AG08395 (cell line): ENCODE results near the gene MS4A15.

ENCODE experiments used
- DNase-seq: peaks from one replicate; pipeline ENCODE4 v3.0.0; 2012; ENCODE audit warnings: mixed read lengths, low spot score

MS4A15 gene

DNA sequence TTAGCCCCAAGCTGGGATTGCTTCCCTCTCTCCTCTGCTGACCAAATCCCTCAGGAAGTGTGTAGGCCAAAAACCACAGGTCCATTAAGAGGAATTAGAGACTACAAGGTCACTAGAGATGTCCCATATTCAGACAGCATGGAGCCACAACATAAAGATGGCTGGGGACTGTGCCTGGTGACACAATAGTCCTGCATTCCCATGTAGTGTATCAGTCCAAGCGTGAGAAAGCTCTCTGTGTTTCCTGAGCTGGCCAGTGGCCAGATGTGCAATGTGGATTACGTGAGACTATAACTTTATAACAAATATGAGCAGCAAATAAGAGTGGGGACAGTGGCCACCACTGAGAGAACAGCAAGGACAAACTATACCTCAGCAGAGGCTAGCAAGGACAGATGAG, 20.9 kb downstream of the MS4A15 start:
- DNase-seq: peak; percentile 80

DNA sequence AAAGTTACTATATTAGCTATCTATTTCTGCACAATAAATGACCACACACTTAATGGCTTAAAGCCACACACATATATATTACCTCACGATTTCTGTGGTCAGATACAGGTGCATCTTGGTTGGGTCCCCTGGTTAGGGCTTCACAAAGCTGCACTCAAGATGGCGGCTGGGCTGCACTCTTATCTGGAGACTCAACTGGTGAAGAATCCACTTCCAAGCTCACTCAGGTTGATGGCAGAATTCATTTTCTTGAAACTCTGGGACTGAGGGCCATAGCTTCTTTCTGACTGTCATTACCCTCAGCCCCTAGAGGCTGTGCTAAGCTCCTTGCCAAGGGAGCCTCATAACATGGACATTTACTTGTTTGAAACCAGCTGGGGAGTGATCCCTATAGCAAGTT, 23.4 kb downstream of the MS4A15 start:
- no peak for DNase-seq

DNA sequence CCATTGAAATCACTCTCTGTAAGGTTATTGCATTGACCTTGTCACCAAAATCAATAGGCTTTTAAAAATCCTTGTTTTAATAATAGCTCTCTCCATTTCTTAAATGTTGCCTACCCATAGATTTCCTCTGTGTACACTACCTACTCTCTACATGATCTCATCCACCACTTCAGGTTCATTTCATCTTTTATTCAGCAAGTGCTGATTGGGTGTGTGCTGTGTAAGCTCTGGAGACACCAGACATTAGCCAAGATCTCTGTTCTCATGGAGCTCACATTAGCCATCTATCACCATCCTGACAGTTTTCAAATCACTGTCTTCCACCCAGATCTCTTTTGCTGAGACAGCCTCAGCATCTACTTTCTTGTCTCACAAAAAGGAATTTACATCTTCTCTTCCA, 24.1 kb downstream of the MS4A15 start:
- no peak for DNase-seq

DNA sequence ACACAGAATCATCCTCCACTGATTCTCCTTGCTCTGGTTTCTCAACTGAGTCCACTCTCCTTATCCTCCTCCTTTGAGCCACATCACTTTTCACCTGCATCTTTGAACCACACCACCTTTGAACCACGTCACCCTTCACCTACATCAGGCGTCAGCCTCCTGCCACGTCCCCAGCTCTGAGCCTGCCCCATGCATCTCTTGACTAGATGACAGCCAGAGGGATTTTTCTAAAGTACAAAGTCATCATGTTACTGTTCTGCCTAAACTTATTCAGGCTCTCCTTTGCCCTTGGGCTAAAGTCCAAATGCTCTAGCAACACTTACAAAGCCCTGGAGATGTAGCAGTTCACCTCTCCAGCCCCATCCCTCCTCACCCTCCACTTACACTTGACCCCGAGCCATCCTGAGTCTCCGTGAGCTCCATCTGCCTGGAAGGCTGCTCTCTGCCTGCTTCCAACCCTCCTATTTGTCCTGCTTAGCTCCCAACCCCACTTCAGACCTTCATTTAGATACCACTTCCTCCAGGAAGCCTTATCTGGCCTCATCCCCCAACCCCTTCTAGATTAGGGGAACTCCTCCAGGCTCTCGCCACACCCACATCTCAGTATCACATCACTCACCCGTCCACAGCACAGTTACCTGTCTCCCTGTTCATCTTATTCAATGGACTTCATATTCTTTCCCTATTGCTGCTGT, 24.8 kb downstream of the MS4A15 start:
- no peak for DNase-seq

DNA sequence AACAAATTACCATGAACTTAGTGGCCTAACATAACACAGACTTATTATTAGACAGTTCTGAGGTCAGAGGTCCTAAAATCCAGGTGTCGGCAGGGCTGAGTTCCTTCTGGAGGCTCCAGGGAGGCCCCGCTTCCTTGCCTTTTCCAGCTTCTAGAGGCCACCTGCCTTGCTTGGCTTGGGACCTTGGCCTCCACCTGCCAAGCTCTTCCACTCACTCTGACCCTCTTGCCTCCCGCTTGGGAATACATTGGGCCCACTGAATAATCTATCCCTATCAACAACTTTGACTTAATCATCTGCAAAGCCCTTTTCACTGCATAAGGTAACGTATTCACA, 25.3 kb downstream of the MS4A15 start:
- no peak for DNase-seq

DNA sequence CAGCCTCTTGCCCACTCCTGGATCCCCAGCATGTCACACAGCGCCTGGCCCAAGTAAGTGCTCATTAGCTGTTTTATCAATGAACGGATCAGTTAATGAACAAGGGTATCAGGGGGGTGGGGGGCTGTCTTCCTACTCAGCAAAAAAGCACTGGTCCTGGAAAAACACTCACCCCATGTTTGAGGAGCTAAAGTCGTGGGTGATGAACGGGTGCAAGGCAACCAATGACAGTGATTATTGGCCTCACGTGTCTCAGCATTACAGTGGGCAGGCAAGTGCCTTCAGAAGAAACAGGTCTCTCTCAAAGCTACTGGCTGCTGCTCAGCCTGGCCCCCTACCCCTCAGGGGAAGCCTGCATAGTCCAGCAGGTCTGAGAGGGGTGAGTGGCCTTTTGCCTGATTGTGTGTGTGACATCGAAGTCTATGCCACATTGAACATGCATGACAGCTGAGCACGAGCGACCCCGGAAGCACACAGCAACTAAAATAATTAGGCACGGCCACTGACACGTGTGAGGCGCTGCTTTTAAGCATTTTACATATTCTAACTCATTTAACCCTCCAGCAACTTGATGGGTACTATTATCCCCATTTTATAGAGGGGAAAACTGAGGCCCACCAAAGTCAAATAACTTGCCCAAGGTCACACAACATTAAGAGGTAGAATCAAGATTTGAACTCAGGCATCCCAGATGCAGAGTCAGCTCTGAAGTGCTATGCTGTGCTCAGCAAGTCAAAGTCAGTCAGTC, 25.9 kb downstream of the MS4A15 start:
- no peak for DNase-seq

DNA sequence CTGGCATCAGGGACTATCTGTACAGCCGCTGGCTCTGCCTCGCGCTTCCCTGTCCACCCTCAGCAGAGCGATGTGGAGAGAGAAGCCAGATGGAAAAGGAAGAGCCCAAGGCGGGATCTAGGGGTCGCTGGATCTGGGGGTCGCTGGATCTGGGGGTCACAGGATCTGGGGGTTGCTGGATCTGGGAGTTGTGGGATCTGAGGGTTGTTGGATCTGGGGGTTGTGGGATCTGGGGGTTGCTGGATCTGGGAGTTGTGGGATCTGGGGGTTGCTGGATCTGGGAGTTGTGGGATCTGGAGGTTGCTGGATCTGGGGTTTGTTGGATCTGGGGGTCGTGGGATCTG, 26.4 kb downstream of the MS4A15 start:
- no peak for DNase-seq

DNA sequence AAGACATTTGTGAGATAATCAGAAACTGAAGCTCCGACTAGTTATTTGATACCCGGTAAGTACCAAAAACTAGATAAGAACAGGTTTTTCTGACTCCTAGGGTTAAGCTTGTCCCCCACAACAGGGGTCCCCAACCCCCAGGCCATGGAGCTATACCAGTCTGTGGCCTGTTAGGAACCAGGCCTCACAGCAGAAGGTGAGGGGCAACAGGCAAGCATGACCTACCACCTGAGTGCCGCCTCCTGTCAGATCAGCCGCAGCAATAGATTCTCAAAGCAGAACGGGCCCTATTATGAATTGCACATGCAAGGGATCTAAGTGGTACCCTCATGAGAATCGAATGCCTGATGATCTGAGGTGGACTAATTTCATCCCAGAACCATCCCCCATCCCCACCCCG, 27.2 kb downstream of the MS4A15 start:
- no peak for DNase-seq

DNA sequence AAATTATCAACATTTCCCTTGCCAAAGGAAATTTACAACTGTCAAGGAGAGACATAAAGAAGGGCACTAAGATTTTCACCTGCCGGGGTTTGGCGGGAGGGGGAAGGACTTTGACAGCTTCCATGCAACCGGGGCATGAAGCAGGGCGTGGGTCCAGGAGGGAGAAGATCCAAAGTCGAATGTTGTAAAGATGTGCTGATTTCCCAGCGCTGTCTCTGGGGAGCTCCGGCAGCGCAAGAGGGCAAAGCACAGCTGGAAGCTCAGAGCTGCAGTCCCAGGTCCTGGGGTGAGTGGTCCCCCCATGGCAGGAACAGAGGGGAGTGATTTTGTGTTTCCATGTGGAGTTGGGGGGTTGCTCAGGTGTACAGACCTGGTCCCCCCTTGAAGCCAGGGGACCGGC, 28.5 kb downstream of the MS4A15 start, which contains the start of gene MS4A10:
Gene MS4A10 (plus strand): TSS at position 198 of the 400 bp plus-strand sequence. CDS start 5,003 bp downstream, outside the sequence.
- no peak for DNase-seq

DNA sequence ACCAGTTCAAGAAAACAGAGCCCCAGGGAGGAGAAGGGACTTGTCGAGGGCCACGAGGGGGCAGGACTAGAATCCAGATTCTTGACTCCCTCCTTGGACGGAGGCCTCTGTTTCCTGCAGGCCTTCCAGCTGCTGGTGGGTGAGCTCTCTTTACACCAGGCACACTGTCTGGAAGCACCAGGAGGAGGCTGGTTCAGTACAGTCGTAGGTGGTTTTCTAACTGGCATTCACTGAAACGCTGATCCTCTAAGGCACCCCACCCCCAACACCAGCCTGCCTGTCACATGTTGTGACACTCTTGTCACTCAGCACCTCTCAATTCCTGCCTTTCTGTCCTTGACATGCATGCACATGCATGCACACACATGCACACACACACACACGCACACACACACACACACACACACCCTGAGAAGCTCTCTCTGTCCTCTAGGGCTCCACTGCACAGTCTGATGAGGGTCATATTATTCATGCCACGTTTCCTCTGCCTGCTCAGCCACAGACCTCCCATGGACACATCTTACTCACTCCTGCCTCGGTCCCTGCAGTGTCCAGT, 29.2 kb downstream of the MS4A15 start:
- DNase-seq: peak; percentile 32

DNA sequence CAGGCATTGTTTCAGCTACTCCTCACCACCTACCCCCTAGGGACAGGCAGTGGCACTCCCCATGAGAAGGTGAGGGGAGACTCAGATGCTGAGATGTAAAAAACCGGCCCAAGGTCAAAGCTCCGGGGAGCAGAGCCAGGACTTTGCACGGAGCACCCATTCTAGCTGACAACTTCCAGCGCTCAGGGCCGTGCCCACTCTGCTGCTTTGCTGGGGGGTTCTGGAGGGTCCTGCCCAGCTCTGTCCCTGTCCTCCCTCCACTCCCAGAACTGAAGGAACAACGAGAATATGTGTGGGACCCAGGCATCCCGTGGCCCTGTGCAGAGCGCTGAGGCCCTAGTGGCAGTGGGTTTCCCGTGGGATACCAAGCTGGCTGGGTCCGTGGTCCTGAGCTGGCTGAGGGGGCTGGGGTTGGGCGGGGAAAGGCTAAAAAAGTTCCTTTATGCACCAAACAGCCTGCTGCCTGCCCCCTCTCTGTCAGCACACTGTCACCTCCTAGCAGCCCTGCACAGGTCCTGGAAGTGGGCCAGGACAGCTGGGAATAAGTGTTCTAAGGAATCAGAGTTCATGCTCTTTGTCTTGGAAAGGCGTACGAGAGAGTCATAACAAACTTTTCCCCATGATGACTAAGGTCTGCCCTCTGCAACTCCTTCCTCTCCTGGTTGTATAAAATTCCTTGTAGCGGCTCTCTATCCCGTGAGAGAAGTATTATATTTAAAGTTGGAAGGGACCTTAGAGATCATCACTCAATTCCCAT, 30.3 kb downstream of the MS4A15 start:
- DNase-seq: peak; percentile 70

DNA sequence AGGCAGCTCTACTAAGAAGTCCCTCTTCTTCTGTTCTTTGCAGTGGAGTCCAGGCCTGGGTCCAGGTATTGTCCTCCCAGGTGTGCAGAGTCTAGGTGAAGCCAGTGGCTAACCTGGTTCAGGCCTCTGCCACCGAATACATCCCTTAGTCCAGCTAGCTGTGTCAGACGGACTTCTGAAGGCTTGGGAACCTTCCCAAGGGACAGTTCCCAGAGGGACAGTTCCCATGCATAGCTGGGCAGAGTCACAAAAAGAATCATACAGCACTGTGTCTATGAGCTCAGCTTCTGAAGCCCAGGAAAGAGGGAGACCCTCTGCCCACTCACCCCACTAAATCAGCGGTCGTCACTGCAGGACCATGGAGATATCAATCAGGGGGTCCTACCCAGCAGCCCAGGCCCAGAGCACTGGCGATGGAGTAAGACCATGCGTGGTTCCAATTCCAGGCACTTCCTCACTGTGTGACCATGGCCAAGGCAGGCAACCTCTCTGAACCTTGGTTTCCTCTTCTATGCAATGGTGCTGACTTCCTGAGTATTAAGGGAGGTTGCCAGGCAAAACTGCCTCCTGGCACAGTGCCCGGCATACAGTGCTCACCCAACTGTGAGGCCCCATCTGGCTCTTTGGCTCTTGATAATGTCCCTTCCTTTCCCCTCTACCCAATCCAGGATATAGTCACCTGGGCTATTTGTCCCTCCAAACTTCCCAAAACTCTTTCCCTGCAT, 31.9 kb downstream of the MS4A15 start:
- no peak for DNase-seq

DNA sequence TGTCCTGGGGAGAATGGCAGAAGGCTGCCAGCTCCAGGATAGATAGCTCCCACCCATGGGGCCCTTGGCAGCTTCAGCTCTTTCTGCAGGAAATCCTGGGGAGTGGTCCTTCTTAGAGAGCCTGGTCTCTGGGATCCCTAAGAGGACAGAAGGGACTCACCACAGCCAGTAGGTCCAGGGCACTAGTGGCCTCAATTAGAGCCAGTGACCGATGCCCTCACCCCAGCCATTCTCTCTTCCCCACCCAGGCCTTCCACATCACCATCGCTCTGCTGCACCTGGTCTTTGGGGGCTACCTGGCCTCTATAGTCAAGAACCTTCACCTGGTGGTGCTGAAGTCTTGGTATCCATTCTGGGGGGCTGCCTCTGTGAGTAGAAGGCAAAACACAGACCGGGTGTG, 34.1 kb downstream of the MS4A15 start:
- no peak for DNase-seq

DNA sequence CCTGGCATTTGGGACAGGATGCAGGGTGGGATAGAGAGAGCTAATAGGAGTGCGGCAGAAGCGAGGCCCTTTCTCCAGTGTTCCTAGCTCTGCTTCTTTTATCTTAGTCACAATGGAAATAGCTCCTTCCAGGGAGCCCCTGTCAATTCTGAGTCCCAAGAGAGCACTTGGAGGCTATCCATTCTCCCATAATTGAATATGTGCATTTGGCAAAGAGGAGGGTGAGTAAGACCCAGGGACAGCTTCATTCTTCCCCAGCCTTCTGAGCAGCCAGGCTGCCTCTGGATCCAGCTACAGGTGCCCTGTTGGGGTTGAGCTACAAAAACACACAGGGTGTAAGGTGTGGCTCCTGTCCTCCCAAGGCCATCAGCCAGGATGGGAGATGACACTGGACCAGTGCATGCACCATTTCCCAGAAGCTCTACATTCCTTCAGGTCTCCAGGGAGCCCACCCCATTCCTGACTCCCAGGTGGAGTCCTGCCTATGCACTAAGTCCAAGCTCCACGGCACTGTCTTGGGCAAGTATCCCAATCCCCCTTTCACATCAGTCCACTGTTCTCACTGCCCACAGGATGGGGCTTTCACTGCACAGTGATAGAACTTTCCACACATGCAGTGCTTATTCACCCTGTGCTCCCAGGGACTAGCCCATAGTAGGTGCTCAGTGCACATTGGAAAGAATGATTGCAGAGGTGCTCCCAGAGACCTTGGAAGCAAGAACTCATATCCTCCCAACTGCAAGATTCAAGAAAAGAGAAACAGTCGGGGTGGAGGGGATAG, 34.7 kb downstream of the MS4A15 start:
- no peak for DNase-seq

DNA sequence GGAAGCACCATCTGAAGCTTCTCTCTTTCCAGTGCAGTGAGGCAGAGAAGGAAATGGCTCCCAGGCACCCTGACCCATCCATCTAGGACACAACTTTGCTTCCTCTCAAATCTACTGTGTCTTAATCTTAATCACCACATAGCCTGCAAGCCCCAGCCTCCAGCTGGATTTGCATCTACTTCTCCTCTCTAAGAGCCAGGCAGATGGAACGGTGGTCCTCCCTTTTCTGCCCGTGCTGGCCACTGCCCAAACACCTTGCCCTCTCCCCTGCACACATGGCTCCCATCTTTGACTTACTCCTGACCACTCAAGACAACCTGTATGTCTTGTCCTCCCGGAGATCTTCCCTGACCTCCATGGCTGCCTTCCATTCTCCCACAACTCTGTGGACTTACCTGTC, 35.9 kb downstream of the MS4A15 start:
- DNase-seq: no peak

DNA sequence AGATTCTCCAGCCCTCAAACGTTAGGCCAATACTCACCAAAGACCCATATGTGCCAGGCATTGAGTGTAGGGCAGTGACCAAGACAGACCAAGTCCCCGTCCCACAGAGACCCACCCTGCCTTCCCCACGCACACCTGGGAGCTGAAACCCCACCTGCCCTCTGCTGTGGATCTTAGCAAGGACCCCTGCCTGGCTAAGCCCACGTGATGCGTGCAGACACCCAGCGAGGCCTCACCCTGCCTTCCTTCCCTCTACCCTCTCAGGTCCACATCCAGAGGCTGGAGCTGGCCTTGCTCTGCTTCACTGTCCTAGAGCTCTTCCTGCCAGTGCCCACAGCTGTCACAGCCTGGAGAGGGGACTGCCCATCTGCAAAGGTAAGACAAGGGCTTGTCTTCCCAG, 38.6 kb downstream of the MS4A15 start:
- DNase-seq: no peak

DNA sequence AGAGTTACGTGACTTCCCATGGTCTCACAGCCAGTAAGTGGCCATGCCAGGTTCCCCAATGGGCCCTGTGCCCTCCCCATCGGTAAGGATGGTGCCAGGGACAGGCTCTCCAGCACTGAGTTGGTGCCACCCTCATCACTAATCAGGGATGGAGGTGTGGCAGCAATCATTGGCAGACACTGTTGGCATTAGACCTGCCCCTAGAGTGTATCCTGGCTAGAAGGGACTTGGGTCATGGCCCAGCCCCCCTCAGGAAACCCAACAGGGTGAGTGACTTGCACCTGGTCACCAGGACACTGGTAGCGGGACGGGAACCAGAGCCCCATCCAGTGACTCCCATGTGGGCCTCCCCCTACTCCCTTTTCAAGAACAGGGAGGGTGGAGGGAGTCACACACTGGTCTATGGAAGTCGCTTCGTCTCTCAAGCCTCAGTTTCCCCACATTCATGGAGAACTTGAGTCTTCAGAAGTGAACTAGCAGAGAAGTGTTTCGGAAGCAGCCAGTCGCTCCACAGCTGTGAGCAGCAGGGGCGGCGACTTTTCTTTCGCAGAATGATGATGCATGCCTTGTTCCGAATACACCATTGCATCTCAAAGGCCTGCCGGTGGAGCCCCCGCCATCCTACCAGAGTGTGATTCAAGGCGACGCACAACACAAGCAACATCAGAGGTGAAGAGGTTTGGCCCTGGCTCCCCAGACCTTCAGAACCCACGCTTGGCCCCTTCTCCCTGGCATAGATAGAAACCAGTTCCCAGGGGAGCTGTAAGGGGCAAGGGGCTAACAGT, 41.4 kb downstream of the MS4A15 start:
- DNase-seq: no peak

DNA sequence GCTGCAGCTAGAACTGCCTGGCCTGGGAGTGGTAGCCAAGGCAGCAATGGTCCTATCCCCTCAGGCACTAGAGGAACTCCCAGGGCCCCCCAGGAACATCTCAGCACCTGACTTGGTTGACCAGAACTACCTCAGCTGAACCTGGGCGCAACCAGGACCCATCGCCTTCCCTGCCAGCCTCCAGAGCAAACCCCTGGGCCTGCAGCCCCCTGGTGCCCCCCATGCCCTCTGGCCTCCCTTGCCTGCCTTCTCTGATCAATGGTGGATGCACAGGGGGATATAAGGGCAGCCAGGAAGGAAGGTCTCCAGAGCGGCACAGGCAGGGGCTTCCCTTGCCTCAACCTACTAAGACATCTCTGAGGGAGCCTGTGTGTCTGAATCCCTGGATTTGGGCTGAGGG, 42.0 kb downstream of the MS4A15 start:
- no peak for DNase-seq

DNA sequence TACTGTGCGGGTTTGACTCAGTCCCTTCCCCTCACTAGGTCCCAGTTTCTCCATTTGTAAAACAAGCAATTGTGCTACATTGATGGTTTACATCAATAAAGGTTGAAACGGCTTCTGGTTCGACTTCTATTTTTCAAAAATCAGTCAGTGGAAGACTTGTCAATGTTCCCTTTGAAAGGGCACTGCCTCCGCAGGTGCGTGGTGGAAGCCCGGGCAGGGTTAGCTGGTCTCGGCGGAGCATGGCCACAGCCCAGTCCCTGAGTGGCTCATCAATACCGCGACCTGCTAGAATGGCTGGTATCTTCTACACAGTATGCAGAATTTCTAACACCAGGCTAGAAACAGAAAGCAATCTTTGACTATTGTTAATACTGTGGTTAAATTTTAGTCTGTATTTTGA, 44.5 kb downstream of the MS4A15 start:
- DNase-seq: no peak

DNA sequence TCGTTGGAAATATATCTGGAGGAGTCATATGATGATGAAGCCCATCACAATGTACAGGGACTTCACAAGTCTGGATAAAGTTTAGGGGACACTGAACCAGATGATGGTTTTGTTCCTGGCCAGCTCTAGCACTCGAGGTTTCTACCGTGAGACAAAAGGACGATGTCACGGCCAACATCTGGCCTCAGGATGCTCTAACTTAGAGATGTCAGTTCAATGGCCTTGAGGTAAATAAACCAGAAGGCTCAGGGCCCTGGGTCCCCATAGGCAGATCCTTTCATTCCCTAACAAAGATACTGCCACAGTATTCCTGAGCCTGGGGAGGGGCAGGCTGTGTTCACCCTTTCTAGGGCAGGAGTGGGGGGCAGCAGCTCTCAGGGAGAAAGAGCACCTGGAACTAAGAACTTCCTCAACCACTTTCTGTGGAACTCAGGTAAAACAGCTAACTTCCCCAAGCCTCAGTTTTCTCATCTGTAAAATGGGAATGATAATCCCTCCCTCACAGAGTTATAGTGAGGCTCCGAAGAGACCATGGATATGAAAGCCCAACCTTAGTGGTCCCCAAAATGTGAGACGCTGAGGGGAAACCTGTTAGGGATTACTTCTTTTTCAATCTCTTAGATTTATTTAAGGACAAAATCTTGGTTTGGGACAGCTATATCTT, 46.7 kb downstream of the MS4A15 start:
- DNase-seq: no peak
